GM12874 (cell line): ENCODE data around the gene CNTN2.

Experiments
- TF ChIP-seq, protein P1 (sequence below): IDR thresholded peaks from 2 replicates; pipeline ENCODE4 v1.5.1; 2011; ENCODE audit warnings: low read depth, mild to moderate bottlenecking, control low read depth, low read length, moderate library complexity; ENCODE audit not compliant: insufficient read depth

Gene CNTN2

DNA sequence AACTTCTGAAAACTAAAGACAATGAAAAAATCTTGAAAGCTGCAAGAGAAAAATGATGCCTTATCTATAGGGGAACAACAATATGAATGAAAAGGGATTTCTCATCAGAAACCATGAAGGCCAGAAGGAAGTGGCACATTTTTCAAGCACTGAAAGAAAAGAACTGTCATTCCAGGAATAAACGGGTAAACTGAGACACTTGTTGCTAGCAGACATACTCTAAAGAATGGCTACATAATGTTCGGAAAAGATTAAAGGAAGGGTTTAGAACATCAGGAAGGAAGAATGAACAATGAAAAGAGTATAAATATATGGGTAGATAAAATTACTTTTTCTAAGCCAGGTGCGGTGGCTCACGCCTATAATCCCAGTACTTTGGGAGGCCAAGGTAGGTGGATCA is 64.3 kb downstream of the CNTN2 start:
- TF ChIP-seq, protein P1, sequence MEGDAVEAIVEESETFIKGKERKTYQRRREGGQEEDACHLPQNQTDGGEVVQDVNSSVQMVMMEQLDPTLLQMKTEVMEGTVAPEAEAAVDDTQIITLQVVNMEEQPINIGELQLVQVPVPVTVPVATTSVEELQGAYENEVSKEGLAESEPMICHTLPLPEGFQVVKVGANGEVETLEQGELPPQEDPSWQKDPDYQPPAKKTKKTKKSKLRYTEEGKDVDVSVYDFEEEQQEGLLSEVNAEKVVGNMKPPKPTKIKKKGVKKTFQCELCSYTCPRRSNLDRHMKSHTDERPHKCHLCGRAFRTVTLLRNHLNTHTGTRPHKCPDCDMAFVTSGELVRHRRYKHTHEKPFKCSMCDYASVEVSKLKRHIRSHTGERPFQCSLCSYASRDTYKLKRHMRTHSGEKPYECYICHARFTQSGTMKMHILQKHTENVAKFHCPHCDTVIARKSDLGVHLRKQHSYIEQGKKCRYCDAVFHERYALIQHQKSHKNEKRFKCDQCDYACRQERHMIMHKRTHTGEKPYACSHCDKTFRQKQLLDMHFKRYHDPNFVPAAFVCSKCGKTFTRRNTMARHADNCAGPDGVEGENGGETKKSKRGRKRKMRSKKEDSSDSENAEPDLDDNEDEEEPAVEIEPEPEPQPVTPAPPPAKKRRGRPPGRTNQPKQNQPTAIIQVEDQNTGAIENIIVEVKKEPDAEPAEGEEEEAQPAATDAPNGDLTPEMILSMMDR: no peak

DNA sequence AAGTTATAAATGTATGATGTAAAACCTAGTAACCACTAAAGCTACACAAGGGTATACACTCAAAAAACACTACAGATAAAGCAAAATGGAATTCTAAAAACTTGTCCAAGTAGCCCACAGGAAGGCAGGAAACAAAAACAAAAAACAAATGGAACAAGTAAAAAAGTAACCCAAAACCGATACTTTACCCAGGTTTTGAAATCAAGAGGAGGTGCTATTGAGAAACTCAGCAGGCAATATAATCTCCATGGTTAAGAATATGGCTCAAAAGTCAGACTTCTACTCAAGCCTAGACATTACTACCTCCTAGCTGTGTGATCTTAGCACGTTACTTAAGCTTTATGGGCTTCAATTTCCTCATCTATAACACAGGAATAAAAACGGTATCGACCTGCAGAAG is 65.5 kb downstream of the CNTN2 start:
- TF ChIP-seq, protein P1: no peak

DNA sequence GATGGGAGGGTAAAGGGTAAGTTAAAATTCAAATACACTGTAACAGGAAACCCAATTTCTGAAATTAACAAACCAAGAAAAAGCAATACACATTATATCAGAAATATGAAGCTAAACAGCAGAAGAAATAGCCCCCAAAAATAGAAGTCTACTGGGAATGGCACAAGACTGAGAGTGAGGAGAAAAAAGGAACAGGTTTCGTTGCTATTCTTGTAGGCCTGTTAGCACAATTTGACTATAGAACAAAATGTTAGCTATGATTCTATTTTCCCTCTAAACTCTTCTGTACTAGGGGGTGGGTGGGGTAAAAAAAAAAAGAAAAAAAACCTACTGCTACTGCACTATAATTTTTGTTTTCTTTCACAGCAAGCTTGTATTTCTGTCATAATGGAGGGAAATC is 66.3 kb downstream of the CNTN2 start:
- TF ChIP-seq, protein P1: no peak

DNA sequence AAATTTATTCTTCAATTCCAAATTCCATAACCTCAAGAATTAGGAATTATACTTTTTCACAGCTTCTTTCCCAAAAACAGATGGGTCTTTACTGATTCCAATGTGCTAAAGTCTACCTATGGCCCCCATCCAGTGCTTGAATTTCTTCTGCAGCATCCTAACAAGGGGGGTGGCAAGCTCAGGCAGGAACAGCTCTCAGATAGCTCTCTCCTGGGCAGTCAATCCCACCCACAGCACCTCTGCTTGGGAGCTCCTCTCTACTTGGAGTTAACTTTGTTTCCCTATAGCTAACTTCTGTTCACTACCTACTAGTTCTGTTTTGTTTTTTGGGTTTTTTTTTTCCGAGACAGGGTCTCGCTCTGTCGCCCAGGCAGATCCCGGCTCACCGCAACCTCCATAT is 66.7 kb downstream of the CNTN2 start:
- TF ChIP-seq, protein P1: no peak

DNA sequence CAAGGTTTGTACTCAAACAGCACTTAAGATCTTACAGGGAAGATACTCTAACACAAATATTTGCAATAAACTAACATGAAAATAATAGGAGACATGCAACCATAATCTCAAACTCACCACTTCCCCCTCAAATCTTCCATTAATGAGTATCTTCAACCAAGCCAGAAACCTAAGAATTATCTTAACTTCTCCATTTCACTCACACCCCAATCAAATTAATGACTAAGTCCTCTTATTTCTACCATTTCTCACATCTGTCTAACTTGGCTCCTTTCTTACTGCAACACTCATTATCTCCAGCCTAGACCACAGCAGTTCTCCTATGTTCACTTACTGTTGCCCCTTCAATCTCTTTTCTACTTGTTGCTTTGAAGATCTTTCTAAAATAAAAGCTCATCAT is 68.3 kb downstream of the CNTN2 start:
- TF ChIP-seq, protein P1: no peak

DNA sequence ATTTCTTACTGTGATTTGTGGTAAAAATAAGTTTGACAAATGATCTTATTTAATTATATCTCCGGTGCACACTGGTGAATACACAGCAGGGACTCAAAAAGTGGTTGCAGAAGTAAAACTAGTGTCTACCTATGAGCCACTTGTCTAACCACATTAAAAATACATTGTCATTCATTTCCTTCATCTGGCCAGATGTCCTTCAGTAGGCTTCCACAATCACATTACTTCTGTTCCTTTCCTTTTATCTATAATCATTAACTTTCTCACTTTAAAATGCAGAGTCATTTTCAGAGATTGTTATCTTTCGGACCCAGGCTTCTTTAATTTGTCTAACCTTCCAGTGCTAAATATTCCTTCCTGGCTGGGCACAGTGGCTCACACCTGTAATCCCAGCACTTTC is 75.7 kb downstream of the CNTN2 start:
- TF ChIP-seq, protein P1: no peak

DNA sequence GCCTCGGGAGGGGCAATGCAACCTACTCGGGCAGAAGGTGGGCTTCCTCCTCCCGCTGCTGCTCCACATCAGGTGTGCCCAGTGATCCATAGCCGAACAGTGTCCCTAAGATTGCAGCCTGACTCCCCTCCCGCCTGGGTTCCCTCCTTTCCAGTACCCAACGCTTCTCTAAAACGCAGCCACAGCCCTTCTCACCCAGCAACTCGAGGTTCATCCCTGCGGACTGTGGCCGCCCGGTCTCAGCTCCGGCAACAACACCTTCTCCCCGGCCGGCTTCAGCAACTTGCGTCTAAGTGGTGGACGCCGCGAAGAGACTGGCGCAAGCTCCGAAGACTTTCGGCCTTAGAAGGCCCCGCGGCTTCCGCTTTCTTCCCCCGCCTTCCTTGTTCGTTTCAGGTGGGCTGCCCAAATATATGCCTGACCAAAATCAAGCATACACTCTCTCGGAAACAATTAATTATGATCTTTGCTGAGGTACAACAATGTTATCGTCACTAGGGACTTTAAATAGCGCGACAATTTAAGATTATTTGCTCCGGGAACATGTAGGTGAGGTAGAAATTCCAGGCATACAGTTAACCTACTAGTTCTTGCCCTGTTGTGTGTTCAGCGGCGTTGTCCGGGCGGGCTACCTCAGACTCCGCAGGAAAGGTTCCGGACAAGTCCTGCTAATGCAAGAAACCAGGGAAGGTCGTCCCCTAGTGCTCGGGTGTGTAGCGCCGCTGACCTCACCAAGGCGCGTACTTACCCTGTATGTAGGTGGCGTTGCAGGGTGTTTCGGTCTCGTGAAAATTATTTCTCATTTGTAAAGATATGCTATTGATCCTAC is 78.9 kb downstream of the CNTN2 start, which contains the start of gene RBBP5:
TSS of gene RBBP5 (minus strand) at position 319 of the 829 bp plus-strand sequence. CDS start at position 214, 105 bp downstream.
- TF ChIP-seq, protein P1: peak; percentile 77
